GM12878 (cell line): ENCODE data around the gene TPCN2. TPM values are rescaled to one million over a fixed set of nuclear protein-coding genes. Genes with fewer than 3 reads are reported as not detected.

Experiments used
- ATAC-seq: fragments of 200-7000 bp; cut with Tn5 transposase; 3 replicates; pipeline ENCODE4 v1.9.1; 2020; ENCODE audit warnings: mild to moderate bottlenecking, moderate library complexity
- BruUV-seq: library from RNA; stranded (reverse); fragments of 400-500 nt; replicated peaks from 2 replicates; lab custom pipeline; 2021; lab: Mats Ljungman, UMichigan
- CTCF ChIA-PET: fragments of 300-600 bp; sonication (Branson Sonifier 250); formaldehyde crosslinking; extraction: SDS; loops from one replicate; lab custom pipeline; 2021; ENCODE audit warnings: inconsistent platforms; lab: Yijun Ruan, JAX
- POLR2A ChIA-PET: fragments of 350-600 bp; formaldehyde crosslinking; extraction: SDS; loops from one replicate; lab custom pipeline; 2021; ENCODE audit warnings: inconsistent platforms; lab: Charles Lee
- RAD21 ChIA-PET: fragments of 300-600 bp; sonication (Branson Sonifier 250); formaldehyde crosslinking; loops from one replicate; lab custom pipeline; 2023; ENCODE audit warnings: antibody characterized with exemption; ENCODE audit not compliant: unreplicated experiment; lab: Charles Lee
- SMC1A ChIA-PET: fragments of 300-600 bp; sonication (Branson Sonifier 250); formaldehyde crosslinking; loops from one replicate; lab custom pipeline; 2023; ENCODE audit not compliant: unreplicated experiment, uncharacterized antibody; lab: Charles Lee
- DNase-seq: peaks from one replicate; pipeline ENCODE4 v3.0.0-alpha.2; 2011; ENCODE audit warnings: low read depth, low spot score
- FAIRE-seq: peaks from 3 replicates; lab custom pipeline; 2011; peaks lifted over from hg19 to GRCh38; lab: Jason Lieb, UNC
- H2AFZ ChIP-seq: 2 replicates; pipeline ENCODE4 v1.6.0; 2011; ENCODE audit warnings: low read depth, low read length, control low read depth; ENCODE audit not compliant: control insufficient read depth
- H3K27ac ChIP-seq: 2 replicates; pipeline ENCODE4 v1.5.1; 2011; ENCODE audit warnings: control low read depth; ENCODE audit not compliant: control insufficient read depth, insufficient read depth
- H3K27me3 ChIP-seq, 2 experiments: replicated peaks in 1 of 2; 2 replicates each; pipeline versions ENCODE4 v1.6.0 to v1.6.1; 2011; ENCODE audit warnings: low read length in 1 of 2; ENCODE audit not compliant: control insufficient read depth in 2 of 2, insufficient read depth in 2 of 2
- H3K36me3 ChIP-seq, 2 experiments: 2 replicates each; pipeline ENCODE4 v1.5.1; 2011; ENCODE audit warnings: low read length in 1 of 2; ENCODE audit not compliant: control insufficient read depth in 2 of 2, insufficient read depth in 2 of 2
- H3K4me1 ChIP-seq: 2 replicates; pipeline ENCODE4 v1.6.1; 2011; ENCODE audit warnings: mild to moderate bottlenecking, low read length, moderate library complexity, mixed read lengths; ENCODE audit not compliant: control insufficient read depth, insufficient read depth
- H3K4me2 ChIP-seq: 2 replicates; pipeline ENCODE4 v1.6.0; 2011; ENCODE audit warnings: control low read depth; ENCODE audit not compliant: control insufficient read depth, insufficient read depth
- H3K4me3 ChIP-seq: fragments of 200-600 bp; sonication (generic); 2 replicates; pipeline ENCODE4 v1.5.1; 2016
- H3K79me2 ChIP-seq: 2 replicates; pipeline ENCODE4 v1.6.0; 2011; ENCODE audit warnings: low read length; ENCODE audit not compliant: control insufficient read depth, insufficient read depth
- H3K9ac ChIP-seq: 2 replicates; pipeline ENCODE4 v1.8.0; 2011; ENCODE audit warnings: low read length, control low read depth, mixed read lengths; ENCODE audit not compliant: control insufficient read depth, insufficient read depth
- H3K9me3 ChIP-seq: replicated peaks from 3 replicates; pipeline ENCODE4 v1.5.1; 2011; ENCODE audit warnings: mild to moderate bottlenecking, low read length; ENCODE audit not compliant: control insufficient read depth, insufficient read depth
- H4K20me1 ChIP-seq: 2 replicates; pipeline ENCODE4 v1.6.0; 2011; ENCODE audit not compliant: control insufficient read depth, insufficient read depth
- BACH1 ChIP-seq: fragments of 450-650 bp; IDR thresholded peaks from 2 replicates; pipeline ENCODE4 v1.6.1; 2017; ENCODE audit warnings: mild to moderate bottlenecking, borderline replicate concordance
- CEBPB ChIP-seq, 2 experiments: fragments of 150-350 bp in 1 of 2; IDR thresholded peaks; 2 replicates each; pipeline ENCODE4 v1.6.1; 2012 to 2014; ENCODE audit warnings: low read depth in 2 of 2, low read length in 2 of 2, borderline replicate concordance in 1 of 2, inconsistent platforms in 1 of 2
- CHD2 ChIP-seq: IDR thresholded peaks from 2 replicates; pipeline ENCODE4 v1.6.1; 2011; ENCODE audit warnings: low read depth, low read length, improper control_type of control experiment, borderline replicate concordance
- CHD4 ChIP-seq: fragments of 200-600 bp; sonication (generic); IDR thresholded peaks from 2 replicates; pipeline ENCODE4 v1.6.1; 2016; ENCODE audit warnings: mild to moderate bottlenecking
- E2F4 ChIP-seq: IDR thresholded peaks from 2 replicates; pipeline ENCODE4 v1.6.1; 2012; ENCODE audit warnings: low read depth, low read length, improper control_type of control experiment
- EGR1 ChIP-seq, 2 experiments: IDR thresholded peaks; 1 replicate in 1 of 2; 2 replicates in 1 of 2; pipeline ENCODE4 v1.6.1; 2011 to 2012; ENCODE audit warnings: low read depth in 2 of 2, low read length in 2 of 2, borderline replicate concordance in 1 of 2, mild to moderate bottlenecking in 1 of 2, moderate library complexity in 1 of 2
- GABPA ChIP-seq: IDR thresholded peaks from 2 replicates; pipeline ENCODE4 v1.6.1; 2014; ENCODE audit warnings: antibody characterized with exemption, low read depth, mild to moderate bottlenecking, inconsistent platforms
- GATAD2B ChIP-seq: fragments of 450-650 bp; conservative IDR thresholded peaks from 2 replicates; pipeline ENCODE4 v1.6.1; 2017; ENCODE audit warnings: low read depth, mild to moderate bottlenecking, moderate library complexity
- HCFC1 ChIP-seq: fragments of 150-350 bp; IDR thresholded peaks from 2 replicates; pipeline ENCODE4 v1.6.1; 2014; ENCODE audit warnings: low read length
- HDAC2 ChIP-seq: fragments of 200-600 bp; sonication (generic); IDR thresholded peaks from 2 replicates; pipeline ENCODE4 v1.6.1; 2017
- KAT2A ChIP-seq: conservative IDR thresholded peaks from 2 replicates; pipeline ENCODE4 v1.6.1; 2011; ENCODE audit warnings: low read depth, low read length; ENCODE audit not compliant: control insufficient read depth
- NFIC ChIP-seq: IDR thresholded peaks from 2 replicates; pipeline ENCODE4 v1.6.1; 2012; ENCODE audit warnings: low read depth, mild to moderate bottlenecking, inconsistent platforms, low read length, moderate library complexity
- RELB ChIP-seq: fragments of 450-650 bp; IDR thresholded peaks from 2 replicates; pipeline ENCODE4 v1.6.1; 2017; ENCODE audit warnings: low read depth, mild to moderate bottlenecking, moderate library complexity
- SMC3 ChIP-seq: IDR thresholded peaks from 2 replicates; pipeline ENCODE4 v1.6.1; 2011; ENCODE audit warnings: low read length, improper control_type of control experiment, borderline replicate concordance
- TCF12 ChIP-seq: IDR thresholded peaks from 2 replicates; pipeline ENCODE4 v1.6.1; 2011; ENCODE audit warnings: low read depth, mild to moderate bottlenecking, low read length
- WGBS: methylation state at CpG from one replicate; pipeline ENCODE4 v1.1.6; 2016; ENCODE audit warnings: low lambda C conversion rate; ENCODE audit not compliant: insufficient replicate concordance, insufficient coverage; ENCODE audit errors: missing lambda C conversion rate; 5-methylcytosine and 5-hydroxymethylcytosine counted together
- in situ Hi-C: fragments of 300-500 bp; cut with MboI; formaldehyde crosslinking; loops from 9 replicates; pipeline ENCODE4 v1.14.3; 2018; ENCODE audit warnings: mixed read lengths
- intact Hi-C: fragments of 100-400 bp; cut with micrococcal nuclease; formaldehyde crosslinking; loops from one replicate; pipeline ENCODE4 v1.14.2; 2022; ENCODE audit not compliant: unreplicated experiment
- polyA plus RNA-seq, 11 experiments: library from polyadenylated mRNA; depleted of rRNA in 4 of 11; unstranded in 6 of 11; stranded (reverse) in 5 of 11; fragments of >200 nt; fragmentation: Nextera tagmentation in 4 of 11; fragmentation: Illumina TruSeq in 1 of 11; extraction: Ambion mirVana in 4 of 11; extraction: Trizol in 1 of 11; gene quantifications; 1 replicate in 1 of 11; 2 replicates in 10 of 11; pipeline versions ENCODE4 v1.2.1 to v1.2.3, GENCODE V29; 2011 to 2016; ENCODE audit warnings: inconsistent platforms in 2 of 11, missing spikeins in 2 of 11, low read depth in 1 of 11
- total RNA-seq, 4 experiments: library from RNA; depleted of rRNA in 3 of 4; stranded (reverse); fragments of >200 nt in 3 of 4; fragmentation: Illumina TruSeq in 1 of 4; extraction: Trizol in 1 of 4; gene quantifications; 2 replicates each; pipeline versions ENCODE4 v1.2.1 to v1.2.3, GENCODE V29; 2013 to 2021

The TPCN2 gene
- total and polyA plus RNA-seq, 10 of the 15 experiments (the other 5 are each of a cell fraction or from before 2014, with no cell fraction given), result 1.7 to 18.4 (median 8.4) TPM

GRCh38 chr11:69057236-69057635 is 8.5 kb downstream of the TPCN2 start:
- H3K9ac ChIP-seq, result no peak overlapping the region
- peaks cover 5 to 15% of the 10 kb centered on the region in 2 experiments; a peak in 3 of 4 replicates for H3K36me3 ChIP-seq
- ChIA-PET CTCF (interaction anchor here (1.2 to 3.0 kb wide), 3 partner anchors 13 to 33 kb away, joined by 3 to 11 read pairs (median 4); no protein-coding TSS in a partner anchor), POLR2A (no interaction called here), SMC1A (interaction anchor here (0.8 to 3.3 kb wide), 7 partner anchors 10 to 240 kb away, joined by 3 to 10 read pairs (median 4); no protein-coding TSS in a partner anchor), RAD21 (interaction anchor here (1.5 to 1.9 kb wide), 3 partner anchors 9 to 13 kb away, joined by 4 read pairs; no protein-coding TSS in a partner anchor)
- no peak overlapping the region for H3K4me2 ChIP-seq
- intact Hi-C loops, result loop anchor here (10.0 kb wide), 1 partner anchor 212 kb away; the partner anchor contains the start of gene CPT1A
- no TSS peak for BruUV-seq
- TF ChIP-seq GATAD2B (no peak), CEBPB (IDR thresholded peaks at IDR 0.05; ENCODE audit: borderline replicate concordance in 1 of 2, low read depth in 2 of 2, low read length in 2 of 2) (no peak)
- FAIRE-seq, result no peak
- no peak for ATAC-seq
- DNase-seq, result no peak
- no peak overlapping the region for H3K4me3 ChIP-seq
- H2AFZ ChIP-seq, result no peak overlapping the region
- H3K9me3 ChIP-seq, result no peaks in the 10 kb centered on the region
- H3K27me3 ChIP-seq, result no peaks in the 10 kb centered on the region
- in situ Hi-C loops, result no loop called here
- H4K20me1 ChIP-seq, result no peaks in the 10 kb centered on the region; the same call in 1 of the 2 replicates
- H3K27ac ChIP-seq, result no peak overlapping the region; the same call in 1 of the 2 replicates
- H3K4me1 ChIP-seq, result peaks cover 37% of the 10 kb centered on the region
- H3K79me2 ChIP-seq, result peaks cover 28% of the 10 kb centered on the region
- 88% methylated on average over 15 of the region's 15 CpGs for WGBS

GRCh38 chr11:69057801-69058200 is 9.1 kb downstream of the TPCN2 start:
- Histone ChIP-seq H3K79me2 (peaks cover 23% of the 10 kb centered on the region), H4K20me1 (no peaks in the 10 kb centered on the region), H3K27ac (no peak overlapping the region), H3K36me3 (peaks cover 5 to 15% of the 10 kb centered on the region in 2 experiments; a peak in 3 of 4 replicates), H3K4me1 (peaks cover 32% of the 10 kb centered on the region), H3K9ac (no peak overlapping the region), H2AFZ (no peak overlapping the region), H3K4me3 (no peak overlapping the region), H3K9me3 (no peaks in the 10 kb centered on the region), H3K4me2 (no peak overlapping the region), H3K27me3 (no peaks in the 10 kb centered on the region)
- BruUV-seq, result no TSS peak
- ChIA-PET CTCF (interaction anchor here (0.7 to 3.0 kb wide), 4 partner anchors 9 to 951 kb away, joined by 3 to 11 read pairs (median 4); partner anchors contain the start of gene TPCN2), POLR2A (no interaction called here), RAD21 (interaction anchor here (1.5 to 1.7 kb wide), 2 partner anchors 9 to 13 kb away, joined by 4 read pairs; no protein-coding TSS in a partner anchor), SMC1A (interaction anchor here (1.0 to 3.3 kb wide), 2 partner anchors 11 to 14 kb away, joined by 3 to 10 read pairs; no protein-coding TSS in a partner anchor)
- DNase-seq, result no peak
- in situ Hi-C loops (no loop called here), intact Hi-C loops (loop anchor here (10.0 kb wide), 1 partner anchor 213 kb away; the partner anchor contains the start of gene CPT1A)
- WGBS, result 89% methylated on average over 14 of the region's 14 CpGs
- FAIRE-seq, result no peak
- no peak for ATAC-seq
- no peak for TF ChIP-seq CHD4
- TF ChIP-seq SMC3, result no peak
- TF ChIP-seq E2F4, result no peak
- no peak for TF ChIP-seq TCF12
- TF ChIP-seq HDAC2, result no peak
- no peak for TF ChIP-seq HCFC1
- no peak for TF ChIP-seq GABPA
- no peak for TF ChIP-seq EGR1 (IDR thresholded peaks at IDR 0.05; ENCODE audit: borderline replicate concordance in 1 of 2, low read depth in 2 of 2, low read length in 2 of 2)
- TF ChIP-seq RELB, result no peak
- no peak for TF ChIP-seq BACH1
- no peak for TF ChIP-seq NFIC
- no peak for TF ChIP-seq KAT2A
- TF ChIP-seq CHD2, result no peak
